GM12864 (cell line): ENCODE results near the gene FARSB.

Source experiments
- DNase-seq: peaks from one replicate; pipeline ENCODE4 v3.0.0-alpha.2; 2011; ENCODE audit warnings: low read depth
- H3K4me3 ChIP-seq: 2 replicates; pipeline ENCODE4 v1.5.1; 2011; ENCODE audit warnings: mild to moderate bottlenecking, low read depth, low read length, control low read depth
- TF ChIP-seq, protein P1 (sequence below): IDR thresholded peaks from 2 replicates; pipeline ENCODE4 v1.5.1; 2011; ENCODE audit warnings: low read depth, mild to moderate bottlenecking, moderate library complexity, low read length, control low read depth, inconsistent platforms; ENCODE audit errors: missing control alignments

FARSB gene

DNA sequence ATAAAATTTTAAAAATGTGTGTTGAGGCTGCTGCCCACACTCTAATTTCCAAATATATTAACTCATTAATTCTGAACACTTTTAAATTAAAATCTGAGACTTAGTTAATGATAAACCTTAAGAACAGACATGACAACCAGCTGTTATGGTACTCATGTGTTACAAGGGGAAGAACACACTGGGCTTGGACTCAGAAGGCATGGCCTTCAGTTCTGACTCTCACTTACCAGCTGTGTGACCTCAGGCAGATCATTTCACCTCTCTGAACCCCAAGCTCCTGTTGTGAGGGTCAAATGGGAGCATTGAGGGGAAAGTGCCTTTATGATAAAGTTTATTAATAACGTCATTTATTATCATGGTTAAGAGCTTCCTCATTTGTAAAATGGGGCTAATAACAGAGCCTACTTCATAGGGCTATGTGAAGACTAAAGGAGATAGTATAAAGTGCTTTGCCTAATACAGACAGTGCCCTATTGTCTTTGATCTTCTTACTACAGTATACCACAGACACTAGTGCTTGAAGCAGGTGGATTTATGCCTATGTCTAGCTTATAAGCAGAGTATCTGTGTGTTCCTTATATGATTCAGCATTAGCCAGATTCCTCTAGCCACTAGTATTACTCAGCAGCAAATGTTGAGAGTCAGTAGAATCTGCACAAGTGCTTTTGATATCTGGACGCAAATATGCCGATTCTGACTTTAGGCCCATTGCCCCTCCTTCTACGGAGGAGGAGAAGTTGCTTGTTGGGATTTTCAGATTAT is 131.9 kb downstream of the FARSB start:
- DNase-seq: no peak
- TF ChIP-seq, protein P1, sequence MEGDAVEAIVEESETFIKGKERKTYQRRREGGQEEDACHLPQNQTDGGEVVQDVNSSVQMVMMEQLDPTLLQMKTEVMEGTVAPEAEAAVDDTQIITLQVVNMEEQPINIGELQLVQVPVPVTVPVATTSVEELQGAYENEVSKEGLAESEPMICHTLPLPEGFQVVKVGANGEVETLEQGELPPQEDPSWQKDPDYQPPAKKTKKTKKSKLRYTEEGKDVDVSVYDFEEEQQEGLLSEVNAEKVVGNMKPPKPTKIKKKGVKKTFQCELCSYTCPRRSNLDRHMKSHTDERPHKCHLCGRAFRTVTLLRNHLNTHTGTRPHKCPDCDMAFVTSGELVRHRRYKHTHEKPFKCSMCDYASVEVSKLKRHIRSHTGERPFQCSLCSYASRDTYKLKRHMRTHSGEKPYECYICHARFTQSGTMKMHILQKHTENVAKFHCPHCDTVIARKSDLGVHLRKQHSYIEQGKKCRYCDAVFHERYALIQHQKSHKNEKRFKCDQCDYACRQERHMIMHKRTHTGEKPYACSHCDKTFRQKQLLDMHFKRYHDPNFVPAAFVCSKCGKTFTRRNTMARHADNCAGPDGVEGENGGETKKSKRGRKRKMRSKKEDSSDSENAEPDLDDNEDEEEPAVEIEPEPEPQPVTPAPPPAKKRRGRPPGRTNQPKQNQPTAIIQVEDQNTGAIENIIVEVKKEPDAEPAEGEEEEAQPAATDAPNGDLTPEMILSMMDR: no peak
- H3K4me3 ChIP-seq: no peak overlapping the region

DNA sequence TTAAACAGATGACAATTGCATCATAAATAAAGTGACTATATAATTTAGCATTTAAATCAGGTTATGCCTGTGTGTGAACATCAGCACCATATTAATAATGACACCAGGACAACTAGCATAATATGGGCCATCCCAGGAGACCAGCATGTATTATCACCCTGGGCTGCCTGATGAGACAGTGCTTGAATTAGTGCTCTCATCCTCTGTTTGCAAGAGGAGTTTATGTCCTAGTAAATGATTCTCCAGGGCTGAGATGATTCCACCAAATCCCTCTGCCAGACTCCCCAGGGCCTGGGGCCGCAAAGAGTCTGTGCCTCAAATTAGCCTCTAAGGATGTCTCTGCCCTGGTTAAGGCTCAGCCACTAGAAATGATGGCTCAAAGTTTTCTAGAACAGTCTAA is 133.8 kb downstream of the FARSB start:
- no peak overlapping the region for H3K4me3 ChIP-seq
- TF ChIP-seq, protein P1: no peak
- no peak for DNase-seq

DNA sequence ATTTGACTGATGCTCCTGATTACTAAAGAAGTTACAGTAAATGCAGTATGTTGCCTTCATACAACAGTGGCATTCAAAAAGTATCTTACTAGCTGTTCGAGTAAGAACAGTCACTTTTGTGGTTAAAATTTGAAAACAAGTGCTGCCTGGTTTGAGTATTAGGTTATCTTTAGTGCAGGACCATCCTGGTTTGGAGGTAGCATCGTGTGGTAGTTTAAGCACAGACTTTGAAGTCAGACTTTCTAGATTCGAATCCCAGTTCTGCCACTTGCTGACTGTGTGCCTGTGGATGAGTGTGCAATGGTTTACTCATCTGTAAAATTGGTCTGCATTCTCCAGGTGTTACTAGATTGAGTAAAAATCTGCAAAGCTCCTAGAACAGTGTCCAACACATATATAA is 134.8 kb downstream of the FARSB start:
- H3K4me3 ChIP-seq: no peak overlapping the region
- TF ChIP-seq, protein P1: no peak
- no peak for DNase-seq
